Measurements from ENCODE around the gene IRAK1.

DNA sequence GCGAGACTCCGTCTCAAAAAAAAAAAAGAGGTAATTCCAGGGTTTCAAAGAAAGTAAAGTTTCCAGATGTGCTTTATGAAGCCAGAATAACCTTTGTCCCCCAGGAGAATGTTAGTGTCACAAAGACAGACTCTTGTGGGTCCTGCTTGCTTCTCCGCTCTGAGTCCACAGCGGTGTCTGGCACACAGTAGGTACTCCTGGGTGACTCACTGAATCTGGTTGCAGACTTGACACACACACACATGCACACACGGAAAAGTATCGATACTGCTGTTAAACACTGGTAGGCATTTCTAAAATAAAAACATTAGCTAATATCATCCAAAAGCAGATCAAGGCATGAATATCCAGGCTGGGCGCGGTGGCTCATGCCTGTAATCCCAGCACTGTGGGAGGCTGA lies 24.2 kb downstream of the IRAK1 start:
- TF ChIP-seq, protein P1, sequence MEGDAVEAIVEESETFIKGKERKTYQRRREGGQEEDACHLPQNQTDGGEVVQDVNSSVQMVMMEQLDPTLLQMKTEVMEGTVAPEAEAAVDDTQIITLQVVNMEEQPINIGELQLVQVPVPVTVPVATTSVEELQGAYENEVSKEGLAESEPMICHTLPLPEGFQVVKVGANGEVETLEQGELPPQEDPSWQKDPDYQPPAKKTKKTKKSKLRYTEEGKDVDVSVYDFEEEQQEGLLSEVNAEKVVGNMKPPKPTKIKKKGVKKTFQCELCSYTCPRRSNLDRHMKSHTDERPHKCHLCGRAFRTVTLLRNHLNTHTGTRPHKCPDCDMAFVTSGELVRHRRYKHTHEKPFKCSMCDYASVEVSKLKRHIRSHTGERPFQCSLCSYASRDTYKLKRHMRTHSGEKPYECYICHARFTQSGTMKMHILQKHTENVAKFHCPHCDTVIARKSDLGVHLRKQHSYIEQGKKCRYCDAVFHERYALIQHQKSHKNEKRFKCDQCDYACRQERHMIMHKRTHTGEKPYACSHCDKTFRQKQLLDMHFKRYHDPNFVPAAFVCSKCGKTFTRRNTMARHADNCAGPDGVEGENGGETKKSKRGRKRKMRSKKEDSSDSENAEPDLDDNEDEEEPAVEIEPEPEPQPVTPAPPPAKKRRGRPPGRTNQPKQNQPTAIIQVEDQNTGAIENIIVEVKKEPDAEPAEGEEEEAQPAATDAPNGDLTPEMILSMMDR (IDR thresholded peaks at IDR 0.05; ENCODE audit: low read length), result no peak
- TF ChIP-seq EZH2 (optimal IDR thresholded peaks at IDR 0.05; ENCODE audit: low read depth, low read length), result no peak

Measured in MM.1S (cell line).